Kidney tubule cell (primary cell): ENCODE data around the gene EGR4.

Experiments
- DNase-seq: peaks from one replicate; pipeline ENCODE4 v3.0.0-alpha.2; 2018; ENCODE audit warnings: low spot score

Gene EGR4

DNA sequence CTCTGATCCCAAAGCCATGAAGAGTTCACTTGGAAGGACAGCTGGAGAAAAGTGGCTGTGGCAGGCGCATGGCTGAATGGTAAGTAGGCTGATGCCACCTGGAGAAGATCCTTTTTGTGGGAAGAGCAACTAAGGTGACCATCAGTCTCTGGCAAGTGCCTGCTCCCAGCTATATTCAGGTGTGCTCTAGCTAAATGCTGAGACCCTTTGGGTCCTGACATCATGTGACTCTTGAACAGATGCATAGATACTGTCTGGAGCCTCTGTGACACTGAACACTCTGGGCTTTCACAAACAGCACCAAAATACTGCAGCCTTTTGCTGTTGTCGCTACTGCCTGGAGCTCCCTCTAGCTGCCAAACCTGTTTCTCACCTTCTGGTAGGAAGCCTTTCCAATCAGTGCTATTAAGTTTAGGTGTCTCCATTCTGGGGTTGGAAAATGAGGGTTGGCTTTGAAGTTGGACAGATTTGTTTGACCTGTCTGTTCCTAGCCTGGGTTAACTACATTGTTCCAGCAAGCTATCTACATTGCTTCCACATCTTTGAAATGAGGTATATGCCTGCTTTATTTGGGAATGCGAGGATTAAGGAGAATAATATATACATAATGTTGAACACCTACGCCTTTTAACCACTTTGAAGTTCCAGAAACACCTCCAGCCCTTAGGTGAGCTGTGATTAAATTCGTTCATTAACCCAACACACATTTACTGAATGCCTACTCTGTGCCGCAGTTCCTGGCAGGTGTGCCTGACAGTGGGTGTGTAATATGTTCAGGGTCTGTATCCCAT lies 3.1 kb downstream of the EGR4 start:
- DNase-seq, result peak; percentile 55

DNA sequence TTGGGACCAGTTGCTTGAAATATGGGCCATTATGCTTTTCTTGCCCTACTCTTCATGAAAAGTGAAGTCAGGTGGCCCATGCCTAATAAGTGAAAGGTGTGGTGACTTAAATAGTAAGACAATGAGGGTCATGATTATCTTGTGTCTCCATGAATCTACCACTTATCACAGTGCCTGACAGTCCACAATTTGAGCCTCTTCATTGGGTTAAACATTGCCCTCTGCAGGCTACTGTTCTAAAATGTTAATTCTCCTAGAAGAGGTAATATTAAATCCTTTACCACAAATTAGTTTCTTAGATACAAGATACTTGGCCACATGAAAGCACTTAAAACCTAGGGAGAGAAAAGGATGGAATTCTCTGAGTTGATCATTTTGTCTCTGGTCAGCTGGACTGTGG lies 4.0 kb downstream of the EGR4 start:
- DNase-seq, result no peak

DNA sequence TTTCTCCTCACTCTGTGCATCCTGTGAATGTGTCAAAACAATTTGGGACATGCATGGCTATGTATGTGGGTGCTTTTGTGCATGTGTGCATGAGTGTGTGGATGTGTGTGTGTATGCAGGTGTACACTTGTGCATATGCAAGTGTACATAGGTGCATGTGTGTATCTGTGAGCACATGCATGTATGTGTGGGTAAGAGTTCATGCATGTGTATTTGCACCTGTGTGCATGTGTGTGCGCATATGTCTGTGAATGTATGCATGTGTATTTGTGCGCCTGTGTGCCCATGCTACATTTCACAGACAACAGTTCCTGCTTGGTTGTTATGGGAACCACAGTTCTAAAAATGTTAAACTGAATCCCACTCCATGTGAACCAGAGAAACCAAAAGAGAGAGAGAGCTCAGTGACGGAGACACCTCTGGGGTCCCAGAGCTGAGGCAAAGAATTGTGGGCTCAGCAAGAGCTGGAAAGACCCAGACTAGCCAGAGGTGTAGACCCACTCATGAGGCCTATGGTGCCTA lies 7.2 kb downstream of the EGR4 start:
- no peak for DNase-seq

DNA sequence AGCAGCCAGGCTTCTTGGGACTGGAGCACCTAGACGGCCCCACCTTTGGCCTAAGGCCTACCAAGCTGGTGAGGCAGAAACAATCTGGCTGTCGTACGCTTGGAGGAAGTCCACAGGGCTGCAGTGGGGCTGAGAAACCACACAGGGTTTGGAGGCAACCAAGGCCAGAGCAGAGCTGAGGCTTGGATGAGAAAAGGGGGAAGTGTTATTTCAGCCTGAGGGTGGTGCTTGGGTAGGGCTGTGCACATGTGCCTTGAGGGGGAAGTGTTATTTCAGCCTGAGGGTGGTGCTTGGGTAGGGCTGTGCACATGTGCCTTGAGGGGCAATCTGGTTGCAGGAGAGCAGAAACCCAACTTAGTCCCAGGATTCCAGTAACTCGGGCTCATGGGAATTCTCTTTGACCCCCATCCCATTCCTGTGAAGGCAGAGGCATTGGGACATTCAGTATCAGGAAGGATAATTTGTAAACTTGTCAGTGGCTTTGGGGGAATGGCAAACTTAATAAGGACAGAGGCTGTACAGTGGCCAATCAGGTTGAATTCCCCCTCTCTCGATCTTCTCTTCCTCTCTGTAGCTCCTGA lies 8.1 kb downstream of the EGR4 start:
- no peak for DNase-seq

DNA sequence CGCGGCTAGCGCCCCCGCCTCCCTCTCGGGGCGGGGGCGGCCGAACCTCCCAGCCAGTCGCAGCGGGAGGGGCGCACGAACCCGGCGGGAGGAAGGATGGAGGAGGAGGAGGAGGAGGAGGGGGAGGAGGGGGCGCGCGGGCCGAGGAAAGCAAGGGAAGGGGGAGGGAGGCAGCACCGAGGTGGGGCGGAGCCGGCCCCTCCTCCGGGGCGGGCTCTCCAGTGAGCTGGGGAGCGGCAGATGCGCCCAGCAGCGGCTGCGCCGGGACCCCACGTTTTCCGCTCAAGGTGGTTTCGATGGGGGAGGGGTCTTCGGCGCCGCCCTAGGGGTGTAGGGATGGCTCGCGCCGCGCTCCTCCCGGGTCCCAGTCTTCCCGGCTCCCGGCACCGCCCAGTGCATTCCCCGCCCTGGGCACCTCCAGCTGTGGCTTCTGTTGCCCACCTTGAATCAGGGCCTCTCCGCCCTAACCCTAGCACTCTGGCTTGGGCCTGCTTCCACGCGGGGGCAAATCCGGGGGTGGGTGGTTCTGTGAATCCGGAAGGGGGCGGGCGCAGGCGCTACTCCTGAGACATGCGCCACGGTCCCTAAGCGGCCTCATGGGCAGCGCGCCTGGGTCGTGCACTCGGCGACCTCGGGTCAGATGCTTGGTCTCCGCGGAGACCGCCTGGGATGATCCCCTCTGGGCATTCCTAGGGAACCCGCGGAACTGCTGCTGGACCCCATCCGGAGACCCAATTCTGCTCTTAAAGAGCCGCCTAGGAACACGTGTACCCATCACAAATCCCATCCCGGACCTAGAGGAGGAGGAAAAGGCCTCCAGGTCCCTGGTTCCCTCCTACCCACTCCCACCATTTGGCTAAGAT lies 8.8 kb downstream of the EGR4 start, which contains the start of gene FBXO41:
Gene FBXO41, minus strand, starts transcription at position 183 of the 863 bp plus-strand sequence. CDS start 14,848 bp downstream, outside the sequence.
- DNase-seq, result peak; percentile 63

DNA sequence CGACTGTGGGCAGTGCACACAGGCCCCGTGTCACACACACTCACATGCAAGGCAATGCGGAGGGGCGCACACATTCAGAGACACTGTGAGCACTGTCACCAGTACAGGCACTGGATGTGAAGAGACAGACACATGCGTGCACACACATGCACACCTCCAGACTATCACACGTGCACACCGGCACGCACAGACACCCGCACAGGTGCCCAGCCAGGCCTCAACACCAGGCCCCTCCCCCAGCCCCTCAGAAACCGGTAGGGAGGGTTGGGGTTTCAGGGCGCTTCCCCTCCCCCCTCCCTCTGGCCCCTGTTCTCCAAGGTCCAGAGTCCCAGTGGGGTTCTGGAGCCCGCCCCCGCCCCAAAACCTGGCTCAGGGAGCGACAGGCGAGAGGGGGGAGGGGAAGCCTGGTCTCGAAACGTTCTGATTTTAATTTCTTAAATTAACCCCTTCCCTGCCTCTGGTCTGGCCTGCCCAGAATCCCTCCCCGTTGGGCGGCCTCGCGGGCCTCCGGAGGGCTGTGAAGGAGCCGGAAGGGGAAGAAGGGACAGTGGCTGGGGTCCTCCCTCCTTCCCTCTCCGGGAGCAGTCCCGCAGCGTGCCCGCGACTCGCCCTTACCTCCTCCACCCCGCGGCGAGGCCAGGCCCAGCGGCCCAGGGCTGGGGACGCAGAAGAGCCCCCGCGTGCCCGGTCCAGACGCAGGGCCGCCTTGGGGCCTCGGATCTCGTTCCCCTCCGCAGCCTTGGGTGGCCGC lies 9.6 kb downstream of the EGR4 start:
- DNase-seq, result no peak

DNA sequence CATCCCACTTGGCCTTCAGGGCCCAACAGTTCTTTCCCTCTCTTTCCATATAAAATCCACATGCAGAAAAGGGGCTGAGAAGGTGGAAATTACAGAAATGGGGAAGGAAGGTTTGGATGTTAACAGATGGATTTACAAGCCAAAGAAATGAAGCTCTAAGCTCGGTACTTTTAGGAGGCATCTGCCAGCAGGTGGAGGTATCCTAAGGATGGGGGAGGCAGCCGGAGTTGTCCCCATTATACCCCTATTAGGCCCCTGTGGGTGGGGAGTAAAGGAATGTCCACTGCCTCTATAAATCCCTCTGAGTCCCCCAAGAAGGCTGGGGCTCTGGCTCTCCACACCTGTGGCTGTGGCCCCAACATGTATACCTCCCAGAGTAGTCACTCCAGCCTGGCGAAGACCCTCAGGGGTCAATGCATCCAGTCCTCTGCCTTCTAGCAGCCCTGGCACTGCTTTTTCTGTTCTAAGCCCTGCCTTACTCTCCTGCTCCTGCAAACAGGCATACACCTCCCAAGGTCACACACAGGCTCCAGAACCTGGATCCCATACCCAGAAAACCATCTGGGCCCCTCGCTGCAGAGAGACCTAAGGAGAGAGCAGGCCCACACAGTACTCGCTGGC lies 10.3 kb downstream of the EGR4 start:
- no peak for DNase-seq

DNA sequence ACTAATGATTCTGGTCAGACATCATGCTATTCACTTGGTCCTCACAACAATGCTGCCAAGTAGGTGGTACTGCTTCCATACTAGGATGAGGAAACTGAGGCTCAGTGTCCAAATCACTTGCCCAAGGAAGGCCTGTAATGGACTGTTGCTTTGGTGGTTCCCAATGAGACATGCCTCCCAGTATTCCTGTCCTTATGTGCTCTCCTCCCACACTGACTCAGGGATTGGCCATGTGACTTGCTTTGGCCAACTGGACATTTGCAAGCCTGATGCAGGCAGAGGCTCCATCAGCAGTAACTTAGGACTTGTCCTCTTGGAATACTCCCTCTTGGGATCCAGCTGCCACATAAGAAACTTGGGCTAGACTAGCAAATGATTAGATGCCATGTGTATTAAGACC lies 12.1 kb downstream of the EGR4 start:
- peak; percentile 25 for DNase-seq

DNA sequence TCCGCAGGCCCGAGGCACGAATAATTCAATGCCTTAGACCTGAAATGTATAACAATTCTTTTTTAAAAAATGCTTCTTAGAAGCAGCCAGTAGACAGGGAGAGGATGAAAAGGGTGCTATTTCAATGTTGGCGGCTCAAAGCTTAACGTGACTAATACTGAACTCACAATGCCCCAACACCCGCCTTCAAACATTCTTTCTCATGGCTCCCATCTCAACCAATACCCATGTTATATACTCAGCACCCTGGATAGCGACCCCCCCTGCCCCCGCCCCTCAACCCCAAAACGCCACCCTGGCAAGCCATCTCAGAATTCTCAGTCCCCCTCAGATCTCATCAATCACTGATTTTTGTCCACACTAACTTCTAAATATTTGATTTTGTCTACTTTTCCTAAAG lies 13.5 kb downstream of the EGR4 start:
- DNase-seq, result no peak

DNA sequence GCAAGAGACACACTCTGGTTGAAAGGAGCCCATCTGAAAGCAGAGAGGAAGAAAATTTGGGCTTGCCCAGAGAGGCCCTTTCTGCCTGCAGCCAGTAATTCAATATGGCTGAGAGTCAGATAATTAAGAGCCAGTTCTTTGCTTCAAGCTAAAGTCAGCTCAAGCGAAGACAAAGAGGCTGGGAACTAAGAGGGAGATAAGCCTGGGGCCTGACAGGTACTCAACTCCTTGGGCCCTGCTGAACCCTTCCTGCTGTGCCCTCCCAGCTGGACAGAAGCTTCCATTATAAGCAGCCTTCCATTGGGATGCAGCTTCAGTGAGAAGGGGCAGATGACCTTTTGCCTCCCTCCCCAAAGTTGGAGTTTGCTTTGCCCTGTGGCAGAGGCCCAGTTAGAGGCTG lies 21.1 kb downstream of the EGR4 start:
- DNase-seq, result no peak

DNA sequence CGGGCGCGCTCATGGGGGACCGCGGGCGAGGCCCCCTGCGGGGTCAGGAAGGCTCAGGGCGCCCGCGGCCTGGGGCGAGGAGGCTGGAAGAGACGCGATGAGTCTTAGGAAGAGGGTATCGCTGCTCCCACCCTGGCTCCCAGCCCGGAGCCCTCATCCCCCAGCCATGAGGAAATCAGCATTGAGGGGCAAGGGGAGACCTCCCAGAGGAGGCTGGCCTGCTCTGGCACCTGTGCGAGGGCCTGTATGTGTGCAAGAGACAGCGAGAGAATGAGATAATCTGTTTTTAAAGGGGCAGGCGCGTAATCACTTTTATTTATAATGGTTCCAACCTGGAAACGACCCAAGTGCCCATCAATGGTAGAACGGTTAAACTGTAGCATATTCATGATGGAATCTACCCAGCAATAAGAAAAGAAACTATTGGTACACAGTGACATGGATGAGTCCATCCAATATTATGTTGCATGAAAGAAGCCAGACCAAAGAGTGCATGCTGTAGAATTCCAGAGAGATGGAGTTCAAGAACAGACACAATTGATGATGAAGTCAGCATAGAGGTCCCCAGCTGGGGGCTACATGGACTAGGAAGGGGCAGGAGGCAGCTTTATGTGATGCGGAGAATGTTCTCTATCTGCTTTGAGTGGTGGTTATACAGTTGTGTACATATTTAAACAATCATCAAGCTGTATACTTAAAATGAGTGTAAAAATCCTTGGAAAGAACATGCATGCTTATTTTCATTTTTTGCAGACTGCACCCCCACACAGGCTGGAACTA lies 23.5 kb downstream of the EGR4 start:
- no peak for DNase-seq

DNA sequence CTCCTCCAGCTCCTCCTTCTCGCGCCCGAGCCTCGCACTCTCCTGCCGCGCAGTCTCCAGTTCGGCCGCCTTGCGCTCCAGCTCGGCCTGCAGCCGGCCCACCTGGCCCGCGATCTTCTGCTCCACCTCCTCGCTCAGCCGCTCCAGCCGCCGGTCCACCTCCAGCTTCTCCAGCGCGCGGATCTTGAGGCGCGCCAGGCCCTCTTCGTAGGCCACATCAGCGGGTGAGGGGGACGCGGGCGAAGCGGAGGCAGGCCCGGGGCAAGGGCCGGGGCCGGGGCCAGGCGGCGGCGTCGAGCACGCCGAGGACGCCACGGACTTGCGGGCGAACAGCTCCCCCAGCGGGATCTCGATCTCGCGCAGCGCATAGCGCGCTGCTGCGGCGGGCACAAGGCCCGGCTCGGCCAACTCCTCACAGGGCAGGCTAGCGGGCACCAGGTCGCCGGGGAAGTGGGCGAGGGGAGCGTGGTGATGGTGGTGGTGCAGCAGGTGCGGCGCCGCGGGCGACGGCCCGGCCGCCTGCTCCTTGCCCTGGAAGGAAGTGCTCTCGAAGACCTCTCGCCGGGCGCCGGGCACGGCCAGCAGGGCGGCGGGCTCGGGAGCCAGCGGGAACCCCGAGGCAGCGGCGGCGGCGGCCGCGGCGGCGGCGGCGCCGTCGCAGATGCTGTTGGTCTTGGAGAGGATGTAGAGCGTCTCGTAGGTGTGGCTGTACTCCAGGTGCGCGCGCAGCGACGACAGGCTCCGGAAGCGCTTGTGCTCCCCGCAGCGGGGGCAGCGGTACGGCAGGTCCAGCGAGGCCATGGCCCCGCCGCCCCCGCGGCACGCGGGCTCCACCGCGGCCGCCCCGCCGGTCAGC lies 24.3 kb downstream of the EGR4 start:
- DNase-seq, result peak; percentile 79

DNA sequence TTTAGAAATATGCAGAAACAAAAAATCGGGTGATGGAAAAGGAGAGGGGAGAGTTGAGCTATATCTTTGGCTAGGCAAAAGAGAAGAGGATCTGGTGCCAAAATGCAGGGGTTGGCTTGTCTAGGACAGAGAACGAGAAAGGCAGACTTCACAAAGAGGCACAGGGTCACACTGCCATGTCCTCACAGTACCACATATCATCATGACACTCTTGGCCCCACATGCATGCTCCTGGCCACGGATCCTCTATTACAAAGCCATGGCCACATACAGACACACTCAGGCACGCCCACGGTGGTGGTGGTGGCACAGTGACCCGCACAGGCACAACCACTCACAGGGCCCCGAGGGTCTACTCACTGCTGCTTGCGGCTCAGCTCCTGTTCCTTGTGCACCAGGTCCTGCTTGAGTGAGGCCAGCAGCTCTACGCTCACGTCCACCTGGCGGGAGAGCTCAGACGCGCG lies 24.9 kb downstream of the EGR4 start:
- no peak for DNase-seq

DNA sequence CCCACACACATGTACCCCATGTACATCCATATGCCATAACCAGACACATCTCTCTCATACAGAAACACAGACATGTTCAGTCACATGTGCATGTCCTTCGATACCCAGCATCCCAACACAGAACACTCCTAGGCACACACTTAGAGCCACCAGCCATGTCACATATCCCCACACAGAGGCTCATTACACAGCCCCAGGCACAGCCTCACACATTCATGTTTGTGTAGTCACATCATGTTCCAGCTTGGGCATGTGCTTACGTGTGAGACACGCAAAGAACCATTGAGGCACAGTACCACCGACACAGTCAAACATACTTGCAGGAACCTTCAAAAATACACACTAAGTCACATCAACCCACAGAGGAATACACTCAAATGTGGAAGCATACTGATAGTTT lies 26.3 kb downstream of the EGR4 start:
- no peak for DNase-seq

DNA sequence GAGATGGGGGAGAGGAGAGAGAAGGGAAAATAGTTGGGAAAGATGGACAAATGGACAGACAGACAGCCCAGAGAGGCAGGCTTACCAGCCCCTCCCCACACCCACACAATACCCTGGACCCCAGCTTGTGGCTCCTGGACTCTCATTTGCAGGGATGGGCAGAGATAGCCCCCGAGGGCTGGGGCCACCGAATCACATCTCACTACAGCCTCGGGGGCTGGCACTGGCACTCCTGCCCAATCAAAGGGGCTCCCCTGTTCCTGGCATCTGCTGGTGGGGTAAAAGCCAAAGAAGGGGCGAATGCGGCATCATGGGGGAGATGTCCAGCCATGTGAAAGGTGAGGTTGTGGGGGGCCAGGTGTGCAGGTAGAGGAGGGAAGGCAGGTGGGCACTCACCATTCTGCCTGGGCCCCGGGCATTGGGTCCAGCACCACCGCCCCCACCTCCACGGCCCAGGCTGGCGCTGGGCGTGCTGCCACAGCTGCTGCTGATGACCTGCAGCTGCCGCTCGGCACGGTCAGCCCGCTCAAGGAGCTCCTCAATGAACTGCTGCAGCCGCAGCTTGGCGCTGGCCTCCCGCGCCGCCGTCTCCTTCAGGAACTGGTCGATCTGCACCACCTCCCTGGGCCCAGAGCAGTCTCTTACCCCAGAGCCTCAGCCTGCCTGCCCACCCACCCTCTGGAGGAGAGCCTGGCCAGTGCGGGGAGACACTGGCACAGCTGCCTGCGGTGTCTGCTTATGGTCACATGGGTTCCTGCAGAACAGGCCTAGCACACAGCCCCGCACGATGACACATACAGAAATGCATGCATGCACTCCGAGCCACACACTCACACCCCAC lies 27.1 kb downstream of the EGR4 start:
- no peak for DNase-seq

DNA sequence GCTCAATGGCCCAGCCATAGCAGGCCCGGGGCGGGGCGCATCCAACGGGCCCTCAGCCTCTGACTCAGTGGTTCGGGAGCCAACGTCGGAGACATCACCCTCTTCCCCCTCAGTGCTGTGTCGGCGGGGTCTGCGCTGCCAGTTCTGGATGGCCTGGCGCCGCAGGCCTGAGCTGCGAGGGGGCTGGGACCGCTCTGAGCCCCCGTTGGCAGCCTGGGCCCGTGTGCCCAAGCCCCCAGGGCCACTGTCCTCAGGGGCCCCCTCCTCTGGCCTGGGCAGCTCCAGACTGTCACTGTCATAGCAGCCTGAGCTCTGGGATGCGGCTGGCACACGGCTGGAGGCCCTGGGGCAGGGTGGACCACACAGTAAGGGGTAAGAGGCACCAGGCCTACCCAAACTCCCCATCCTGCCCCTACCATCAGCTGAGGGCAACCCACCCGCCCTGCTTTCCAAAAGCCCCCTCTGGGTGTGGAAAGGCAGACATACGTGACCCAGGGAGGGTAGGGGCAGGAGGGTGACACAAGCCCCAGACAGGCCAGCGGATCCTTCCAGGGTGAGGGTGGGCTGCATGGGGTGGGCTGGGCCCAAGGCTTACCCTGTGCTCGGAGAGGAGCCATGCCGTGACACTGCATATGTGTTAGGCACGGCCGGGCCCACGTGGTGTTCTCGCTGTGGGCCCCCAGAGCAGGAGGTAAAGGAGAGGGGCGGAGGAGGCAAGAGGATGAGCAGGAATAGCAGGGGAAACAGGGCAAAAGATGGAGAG lies 27.9 kb downstream of the EGR4 start:
- DNase-seq, result no peak

DNA sequence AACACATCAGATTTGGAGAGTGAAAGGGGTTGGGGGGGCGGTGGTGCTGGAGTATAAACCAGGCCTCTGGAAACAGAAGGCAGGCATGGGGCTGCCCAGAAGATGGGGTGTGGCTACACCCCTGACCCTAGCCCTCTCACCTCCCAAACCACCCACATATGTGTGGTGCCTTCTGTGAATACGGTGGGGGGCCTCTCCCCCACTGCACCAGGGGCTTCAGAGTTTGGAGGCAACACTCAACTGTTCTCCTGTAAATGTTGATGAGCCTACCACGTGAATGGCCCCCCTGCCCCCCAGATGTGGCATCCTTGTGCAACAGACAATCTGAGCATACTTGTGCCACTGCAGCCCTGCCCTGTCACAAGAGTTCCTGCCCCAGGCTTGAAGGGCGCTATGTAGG lies 28.6 kb downstream of the EGR4 start:
- DNase-seq, result no peak

DNA sequence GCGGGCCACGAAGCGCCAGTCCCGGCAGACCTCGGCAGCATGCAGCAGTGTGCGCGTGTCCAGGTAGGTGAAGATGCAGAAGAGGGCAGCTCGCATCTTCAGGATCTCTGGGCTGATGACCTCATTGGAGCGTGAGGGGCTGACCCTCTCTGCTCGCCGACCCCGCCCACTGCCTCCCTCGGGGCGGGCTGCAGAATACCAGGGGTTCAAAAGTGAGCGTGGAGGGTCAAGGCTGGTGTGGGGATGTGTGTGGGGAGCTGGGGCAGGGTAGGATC lies 29.1 kb downstream of the EGR4 start:
- no peak for DNase-seq
